Mesendoderm (in vitro differentiated cells): ENCODE results near the gene TANGO6.
"Not testable (repeated sequence)": the region's sequence is repeated elsewhere in the genome, so short reads cannot be mapped to it uniquely, and the experiment has no call there.

Experiments used
- DNase-seq: peaks from one replicate; pipeline ENCODE4 v3.0.0; 2013
- H2AK5ac ChIP-seq: 2 replicates; pipeline ENCODE4 v1.6.1; 2013; ENCODE audit warnings: low read length, inconsistent platforms
- H2BK120ac ChIP-seq: 2 replicates; pipeline ENCODE4 v1.6.1; 2013; ENCODE audit warnings: low read depth, mild to moderate bottlenecking, low read length, moderate library complexity, mixed read lengths
- H2BK15ac ChIP-seq: replicated peaks from 2 replicates; pipeline ENCODE4 v1.6.1; 2013; ENCODE audit warnings: low read depth, mild to moderate bottlenecking, moderate library complexity
- H2BK5ac ChIP-seq: 2 replicates; pipeline ENCODE4 v1.6.1; 2013; ENCODE audit warnings: low read length, inconsistent platforms
- H3K18ac ChIP-seq: 2 replicates; pipeline ENCODE4 v1.6.1; 2013; ENCODE audit warnings: mild to moderate bottlenecking, low read length, mixed read lengths
- H3K23ac ChIP-seq: one replicate; pipeline ENCODE4 v1.6.1; 2013; ENCODE audit warnings: low read length
- H3K27ac ChIP-seq: 2 replicates; pipeline ENCODE4 v1.5.1; 2013; ENCODE audit warnings: low read depth, mild to moderate bottlenecking, inconsistent platforms, low read length, moderate library complexity
- H3K27me3 ChIP-seq: 2 replicates; pipeline ENCODE4 v1.6.1; 2013; ENCODE audit warnings: low read length, control low read depth, mild to moderate bottlenecking, inconsistent platforms; ENCODE audit not compliant: insufficient read depth, poor library complexity
- H3K36me3 ChIP-seq: 2 replicates; pipeline ENCODE4 v1.6.1; 2013; ENCODE audit warnings: low read length, inconsistent platforms; ENCODE audit not compliant: control insufficient read depth, insufficient read depth
- H3K4ac ChIP-seq: one replicate; pipeline ENCODE4 v1.6.1; 2013; ENCODE audit warnings: low read depth, mild to moderate bottlenecking, low read length, moderate library complexity
- H3K4me1 ChIP-seq: 2 replicates; pipeline ENCODE4 v1.6.1; 2013; ENCODE audit warnings: low read depth, low read length, inconsistent platforms; ENCODE audit not compliant: control insufficient read depth
- H3K4me2 ChIP-seq: 2 replicates; pipeline ENCODE4 v1.6.1; 2013; ENCODE audit warnings: low read length
- H3K4me3 ChIP-seq: 2 replicates; pipeline ENCODE4 v1.5.1; 2013; ENCODE audit warnings: mild to moderate bottlenecking, low read length
- H3K56ac ChIP-seq: one replicate; pipeline ENCODE4 v1.6.1; 2013; ENCODE audit warnings: low read length
- H3K79me1 ChIP-seq: 2 replicates; pipeline ENCODE4 v1.6.1; 2013; ENCODE audit warnings: low read length, inconsistent platforms
- H3K79me2 ChIP-seq: 2 replicates; pipeline ENCODE4 v1.6.1; 2013; ENCODE audit warnings: mild to moderate bottlenecking, low read length; ENCODE audit not compliant: control insufficient read depth, insufficient read depth
- H3K9ac ChIP-seq: 2 replicates; pipeline ENCODE4 v1.6.1; 2013; ENCODE audit warnings: low read length, inconsistent platforms
- H4K5ac ChIP-seq: one replicate; pipeline ENCODE4 v1.6.1; 2013; ENCODE audit warnings: low read length
- H4K8ac ChIP-seq: one replicate; pipeline ENCODE4 v1.6.1; 2013; ENCODE audit warnings: low read depth, mild to moderate bottlenecking, control low read depth, low read length, moderate library complexity
- WGBS: extraction: QIAGEN DNeasy Blood & Tissue Kit; methylation state at CpG from one replicate; pipeline ENCODE4 v1.1.7; 2013; ENCODE audit warnings: low lambda C conversion rate, missing lambda C conversion rate; ENCODE audit not compliant: insufficient coverage; ENCODE audit errors: extremely low coverage; 5-methylcytosine and 5-hydroxymethylcytosine counted together

TANGO6 gene

GRCh38 chr16:68834550-68834949 is 8.8 kb upstream of the TANGO6 start:
- no peak overlapping the region for H3K4me3 ChIP-seq
- WGBS = no CpG with 5 or more reads among the region's 1 CpG

GRCh38 chr16:68835970-68836369 is 7.4 kb upstream of the TANGO6 start:
- DNase-seq = no peak
- Histone ChIP-seq H3K27me3 (no peaks in the 10 kb centered on the region), H3K79me2 (no peaks in the 10 kb centered on the region), H3K4me1 (no peaks in the 10 kb centered on the region), H3K18ac (no peak overlapping the region), H2BK120ac (no peak overlapping the region), H3K79me1 (no peaks in the 10 kb centered on the region), H2AK5ac (no peak overlapping the region), H4K8ac (no peak overlapping the region), H3K4me2 (no peak overlapping the region), H2BK5ac (no peak overlapping the region), H3K56ac (no peak overlapping the region), H3K27ac (no peak overlapping the region), H4K5ac (no peak overlapping the region), H3K23ac (no peak overlapping the region), H3K36me3 (peaks cover 3% of the 10 kb centered on the region), H3K4ac (no peak overlapping the region), H2BK15ac (no peak overlapping the region), H3K9ac (no peak overlapping the region), H3K4me3 (no peak overlapping the region)
- WGBS = no CpG with 5 or more reads among the region's 5 CpGs

More at GRCh38 chr16:68834550-68834949, 8.8 kb upstream of the TANGO6 start:
- Histone ChIP-seq H3K36me3 (peaks cover 3% of the 10 kb centered on the region), H3K27me3 (no peaks in the 10 kb centered on the region), H3K18ac (no peak overlapping the region), H3K79me2 (no peaks in the 10 kb centered on the region), H2BK120ac (no peak overlapping the region), H3K79me1 (no peaks in the 10 kb centered on the region), H2BK15ac (no peak overlapping the region), H3K23ac (no peak overlapping the region), H4K8ac (no peak overlapping the region), H2BK5ac (no peak overlapping the region), H3K4ac (no peak overlapping the region), H3K56ac (no peak overlapping the region), H3K9ac (no peak overlapping the region), H3K4me2 (no peak overlapping the region), H3K4me1 (no peaks in the 10 kb centered on the region), H2AK5ac (no peak overlapping the region), H3K27ac (no peak overlapping the region), H4K5ac (no peak overlapping the region)
- DNase-seq = no peak

- Histone ChIP-seq H2BK15ac (no peak overlapping the region), H2BK120ac (no peak overlapping the region), H3K4me3 (no peak overlapping the region)
These were observed 3.5 kb upstream of the TANGO6 start for GRCh38 chr16:68839831-68840230.

GRCh38 chr16:68842964-68843481 is 308 bp upstream of the TANGO6 start:
- not testable (repeated sequence) for H3K4me3 ChIP-seq, H3K4ac ChIP-seq, H3K4me2 ChIP-seq, H2AK5ac ChIP-seq, H2BK5ac ChIP-seq, H3K79me2 ChIP-seq, H2BK15ac ChIP-seq, H3K36me3 ChIP-seq, H4K8ac ChIP-seq, H3K23ac ChIP-seq, H3K18ac ChIP-seq, H2BK120ac ChIP-seq, DNase-seq, H4K5ac ChIP-seq, H3K79me1 ChIP-seq, H3K27ac ChIP-seq, H3K4me1 ChIP-seq, H3K27me3 ChIP-seq
- Histone ChIP-seq H3K56ac (peak overlapping the region; percentile 32), H3K9ac (peak overlapping the region; percentile 93)
- WGBS = no CpG with 5 or more reads among the region's 23 CpGs

More at GRCh38 chr16:68839831-68840230, 3.5 kb upstream of the TANGO6 start:
- H3K4me1 ChIP-seq = no peaks in the 10 kb centered on the region
- no peak overlapping the region for H3K18ac ChIP-seq
- DNase-seq = no peak
- no peak overlapping the region for H4K5ac ChIP-seq
- H3K27me3 ChIP-seq = no peaks in the 10 kb centered on the region
- H3K4ac ChIP-seq = no peak overlapping the region
- H4K8ac ChIP-seq = no peak overlapping the region
- no CpG with 5 or more reads among the region's 4 CpGs for WGBS
- H3K79me2 ChIP-seq = no peaks in the 10 kb centered on the region
- no peak overlapping the region for H3K4me2 ChIP-seq
- no peaks in the 10 kb centered on the region for H3K79me1 ChIP-seq
- H2BK5ac ChIP-seq = no peak overlapping the region
- no peak overlapping the region for H3K23ac ChIP-seq
- H3K9ac ChIP-seq = no peak overlapping the region
- no peak overlapping the region for H2AK5ac ChIP-seq
- H3K56ac ChIP-seq = no peak overlapping the region
- no peak overlapping the region for H3K27ac ChIP-seq
- H3K36me3 ChIP-seq = no peaks in the 10 kb centered on the region

DNA sequence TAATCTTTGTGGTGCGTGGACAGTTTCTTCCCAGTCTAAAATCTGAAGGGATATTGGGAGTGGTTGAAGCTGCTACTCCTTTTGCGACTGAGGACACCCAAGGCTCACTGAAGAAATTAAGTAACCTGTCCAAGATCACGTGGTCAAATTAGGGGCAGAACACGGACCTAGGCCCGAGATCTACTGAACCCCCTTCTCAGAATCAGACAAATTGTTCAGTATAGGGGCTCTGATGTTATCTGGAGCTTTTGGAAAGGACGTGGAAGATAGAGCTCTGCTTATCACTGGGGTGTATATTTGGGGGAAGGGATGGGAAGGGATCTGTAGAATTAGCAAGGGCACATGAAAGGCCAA is 857 bp downstream of the TANGO6 start:
- peak overlapping the region; percentile 93 for H3K9ac ChIP-seq
- no peak overlapping the region for H2BK15ac ChIP-seq
- H2BK120ac ChIP-seq = no peak overlapping the region
- H2AK5ac ChIP-seq = no peak overlapping the region
- H3K56ac ChIP-seq = peak overlapping the region; percentile 91
- peak overlapping the region; percentile 66 for H4K5ac ChIP-seq
- H3K79me1 ChIP-seq = no peaks in the 10 kb centered on the region
- WGBS = no CpG with 5 or more reads among the region's 6 CpGs
- H3K23ac ChIP-seq = no peak overlapping the region
- no peaks in the 10 kb centered on the region for H3K4me1 ChIP-seq
- peak overlapping the region; percentile 82 for H3K4me2 ChIP-seq
- no peaks in the 10 kb centered on the region for H3K27me3 ChIP-seq
- no peak overlapping the region for H4K8ac ChIP-seq
- no peak for DNase-seq
- H3K36me3 ChIP-seq = no peaks in the 10 kb centered on the region
- H3K27ac ChIP-seq = no peak overlapping the region
- no peaks in the 10 kb centered on the region for H3K79me2 ChIP-seq
- H2BK5ac ChIP-seq = no peak overlapping the region
- H3K18ac ChIP-seq = peak overlapping the region; percentile 52
- peak overlapping the region; percentile 74 for H3K4ac ChIP-seq
- peak overlapping the region; percentile 61 for H3K4me3 ChIP-seq

- no peak for DNase-seq
These were observed 5.5 kb downstream of the TANGO6 start for GRCh38 chr16:68848786-68849185.

More at GRCh38 chr16:68848786-68849185, 5.5 kb downstream of the TANGO6 start:
- Histone ChIP-seq H3K9ac (no peak overlapping the region), H4K8ac (no peak overlapping the region), H2BK5ac (no peak overlapping the region), H4K5ac (no peak overlapping the region), H3K56ac (no peak overlapping the region), H3K27me3 (no peaks in the 10 kb centered on the region), H2AK5ac (no peak overlapping the region), H2BK120ac (no peak overlapping the region), H2BK15ac (no peak overlapping the region), H3K79me1 (no peaks in the 10 kb centered on the region), H3K4me3 (no peak overlapping the region), H3K18ac (no peak overlapping the region), H3K23ac (no peak overlapping the region), H3K4me2 (no peak overlapping the region), H3K4ac (no peak overlapping the region), H3K4me1 (no peaks in the 10 kb centered on the region), H3K36me3 (no peaks in the 10 kb centered on the region), H3K27ac (no peak overlapping the region), H3K79me2 (no peaks in the 10 kb centered on the region)
- WGBS = no CpG with 5 or more reads among the region's 9 CpGs
